Mucosa of rectum (tissue), 2 donors: ENCODE results near the gene CRAT.

ENCODE experiments used
- H3K27ac ChIP-seq, 2 donors: one replicate each; pipeline ENCODE4 v1.7.0; 2013; ENCODE audit warnings: inconsistent platforms in 2 of 2, low read depth in 2 of 2, low read length in 2 of 2
- H3K27me3 ChIP-seq, 2 donors: one replicate each; pipeline ENCODE4 v1.7.0; 2013; ENCODE audit warnings: low read length in 2 of 2; ENCODE audit not compliant: control insufficient read depth in 2 of 2, insufficient read depth in 2 of 2
- H3K36me3 ChIP-seq, 2 donors: one replicate each; pipeline ENCODE4 v1.7.0; 2013; ENCODE audit warnings: low read length in 2 of 2; ENCODE audit not compliant: control insufficient read depth in 2 of 2, insufficient read depth in 2 of 2
- H3K4me1 ChIP-seq, 2 donors: one replicate each; pipeline ENCODE4 v1.7.0; 2013; ENCODE audit warnings: low read length in 2 of 2, mild to moderate bottlenecking in 1 of 2; ENCODE audit not compliant: control insufficient read depth in 2 of 2, insufficient read depth in 2 of 2
- H3K4me3 ChIP-seq, 2 donors: one replicate each; pipeline ENCODE4 v1.7.0; 2013; ENCODE audit warnings: low read length in 2 of 2
- H3K9ac ChIP-seq, 2 donors: one replicate each; pipeline ENCODE4 v1.7.0; 2013; ENCODE audit warnings: low read length in 2 of 2, low read depth in 1 of 2, mild to moderate bottlenecking in 1 of 2
- H3K9me3 ChIP-seq, 2 donors: one replicate each; pipeline ENCODE4 v1.7.0; 2013; ENCODE audit warnings: low read length in 2 of 2; ENCODE audit not compliant: control insufficient read depth in 2 of 2
- donor health status: healthy.
- donor health status: Normal muscosa, but diverticular disease.

The CRAT gene

DNA sequence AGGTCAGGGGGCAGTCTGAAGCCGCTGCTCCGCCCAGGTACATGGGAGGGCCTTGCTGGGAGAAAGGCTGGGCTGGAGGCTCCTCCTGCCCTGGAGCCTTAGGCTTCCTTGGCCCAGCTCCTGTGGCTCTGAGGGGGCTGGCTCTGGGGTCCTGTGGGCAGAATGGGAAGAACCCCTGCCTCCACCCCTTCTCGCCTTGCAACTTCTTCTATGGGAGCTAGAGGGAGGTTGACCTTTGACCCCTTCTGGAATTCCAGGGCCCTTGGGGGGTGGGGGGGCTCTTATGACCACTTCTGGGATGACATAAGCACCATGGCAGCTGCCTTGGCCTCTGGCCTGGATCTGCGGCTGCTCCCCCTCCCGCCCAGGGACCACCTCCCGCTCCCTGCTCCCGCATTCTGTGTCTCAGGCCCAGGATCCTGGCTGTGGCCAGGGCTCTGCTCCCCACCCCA lies 35.3 kb upstream of the CRAT start:
- Histone ChIP-seq H3K36me3 (peaks cover 6 to 12% of the 10 kb centered on the region in 2 donors), H3K27ac (peak overlapping the region; percentile 60 to 74), H3K9ac (no peak overlapping the region), H3K4me1 (peaks cover 31 to 41% of the 10 kb centered on the region in 2 donors), H3K4me3 (no peak overlapping the region), H3K27me3 (no peaks in the 10 kb centered on the region), H3K9me3 (no peaks in the 10 kb centered on the region)

DNA sequence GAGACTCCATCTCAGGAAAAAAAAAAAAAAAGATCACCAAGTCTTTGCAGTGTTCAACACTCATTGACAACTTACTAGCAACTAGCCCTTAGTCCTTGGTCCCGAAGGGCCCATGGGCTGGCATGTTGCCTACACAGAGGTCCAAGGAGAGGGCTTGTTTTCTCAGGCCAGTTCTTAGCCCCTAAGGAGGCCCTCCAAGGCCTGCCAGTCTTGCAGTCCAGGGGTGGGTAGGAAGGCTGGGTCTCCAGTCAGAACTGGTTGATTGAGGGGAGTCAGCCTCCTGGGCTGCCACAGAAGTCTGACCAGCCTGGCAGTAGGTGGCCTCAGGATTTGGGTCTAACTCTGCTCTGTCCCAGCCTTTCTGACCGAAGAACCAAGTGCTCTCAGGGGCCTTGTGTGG lies 34.7 kb upstream of the CRAT start:
- Histone ChIP-seq H3K4me1 (peaks cover 35 to 46% of the 10 kb centered on the region in 2 donors), H3K9me3 (no peaks in the 10 kb centered on the region), H3K4me3 (no peak overlapping the region), H3K36me3 (peaks cover 6 to 12% of the 10 kb centered on the region in 2 donors), H3K9ac (no peak overlapping the region), H3K27ac (peak overlapping the region; percentile 60 to 74), H3K27me3 (no peaks in the 10 kb centered on the region)

DNA sequence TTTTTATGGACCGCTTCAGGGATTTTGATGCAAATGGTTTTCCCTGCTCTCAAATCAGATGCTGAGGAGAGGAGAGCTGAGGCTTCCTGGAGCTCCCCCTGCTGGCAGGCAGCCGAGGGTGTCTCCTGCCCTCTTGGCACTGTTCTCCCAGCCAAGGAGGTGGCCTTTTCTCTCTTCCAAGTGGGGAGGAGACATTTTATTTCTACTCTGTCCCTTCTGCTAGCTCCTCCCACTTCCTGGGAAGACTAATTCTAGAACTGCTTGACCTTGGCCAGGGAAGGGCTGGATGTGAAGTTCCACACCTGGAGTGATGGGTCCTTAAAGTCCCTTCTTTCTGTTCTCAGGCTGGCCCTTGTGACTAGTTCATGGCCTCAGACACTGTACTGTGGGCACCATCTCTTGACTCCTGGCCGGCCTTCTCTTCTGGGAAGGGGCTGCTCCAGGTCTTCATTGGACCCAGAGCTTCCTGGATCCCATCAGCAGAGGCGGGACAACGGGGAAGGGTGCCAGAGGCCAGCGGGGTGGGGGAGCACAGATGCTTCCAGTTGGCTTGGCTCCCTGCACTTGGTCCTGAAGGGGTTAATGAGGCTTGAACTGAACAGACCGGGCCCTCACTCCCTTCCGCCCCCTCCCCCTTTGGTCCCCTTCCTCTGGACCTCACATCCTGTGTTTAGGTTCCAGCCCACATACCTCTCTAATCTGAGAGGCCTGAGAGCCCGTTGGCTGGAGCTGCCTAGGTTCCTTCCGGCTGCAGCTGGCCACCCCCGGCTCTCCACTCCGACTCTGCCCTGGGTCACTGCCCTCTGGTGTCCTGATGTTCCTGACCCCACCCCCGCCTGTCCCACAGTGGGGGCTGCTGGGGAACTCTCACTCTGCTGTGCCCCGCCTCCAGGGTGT lies 32.7 kb upstream of the CRAT start:
- Histone ChIP-seq H3K36me3 (peaks cover 0 to 12% of the 10 kb centered on the region in 2 donors), H3K4me1 (peaks cover 46 to 59% of the 10 kb centered on the region in 2 donors), H3K9me3 (no peaks in the 10 kb centered on the region), H3K27ac (peak overlapping the region; percentile 77 to 99), H3K9ac (peak overlapping the region; percentile 13 to 32), H3K4me3 (peak overlapping the region; percentile 5 to 31), H3K27me3 (no peaks in the 10 kb centered on the region)

DNA sequence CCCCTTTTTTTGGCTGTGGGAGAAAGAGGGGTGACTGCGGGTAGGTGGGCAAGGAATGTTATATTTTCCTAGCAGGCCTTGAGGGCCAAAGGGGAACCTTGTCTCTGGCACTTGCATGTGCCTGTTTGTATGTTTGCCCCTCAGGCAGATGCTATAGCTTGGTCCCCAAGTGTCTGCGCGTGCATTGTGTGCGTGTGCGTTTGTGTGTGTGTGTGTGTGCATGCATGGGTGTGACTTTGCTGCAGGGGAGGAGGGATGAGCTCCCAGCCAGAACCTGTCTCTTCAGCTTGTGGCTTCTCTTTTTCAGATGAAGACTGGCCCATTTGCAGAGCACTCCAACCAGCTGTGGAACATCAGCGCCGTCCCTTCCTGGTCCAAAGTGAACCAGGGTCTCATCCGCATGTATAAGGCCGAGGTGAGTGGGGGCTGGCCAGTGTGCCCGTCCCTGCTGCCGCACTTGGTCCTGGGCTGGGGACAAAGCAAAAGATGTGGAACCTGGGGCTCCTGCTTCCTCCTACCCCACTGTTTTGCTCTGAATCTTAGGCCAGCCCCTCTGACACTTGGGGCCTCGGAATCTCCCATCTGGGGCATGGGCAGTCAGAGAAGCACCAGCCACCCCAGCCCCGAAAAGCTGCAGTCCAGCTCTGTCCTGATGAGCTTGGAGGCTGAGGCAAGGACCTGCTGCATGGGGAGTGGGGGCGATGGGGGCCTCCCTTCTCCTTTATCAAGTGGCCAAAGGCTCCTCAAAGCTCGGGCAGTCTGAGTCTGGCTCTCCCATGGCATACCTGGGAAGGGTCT lies 31.7 kb upstream of the CRAT start:
- Histone ChIP-seq H3K4me3 (peak overlapping the region in 1 of 2 donors; percentile 20), H3K4me1 (peaks cover 46 to 62% of the 10 kb centered on the region in 2 donors), H3K36me3 (peaks cover 3 to 16% of the 10 kb centered on the region in 2 donors), H3K27me3 (no peaks in the 10 kb centered on the region), H3K27ac (peak overlapping the region; percentile 99), H3K9me3 (no peaks in the 10 kb centered on the region), H3K9ac (peak overlapping the region in 1 of 2 donors; percentile 32)

DNA sequence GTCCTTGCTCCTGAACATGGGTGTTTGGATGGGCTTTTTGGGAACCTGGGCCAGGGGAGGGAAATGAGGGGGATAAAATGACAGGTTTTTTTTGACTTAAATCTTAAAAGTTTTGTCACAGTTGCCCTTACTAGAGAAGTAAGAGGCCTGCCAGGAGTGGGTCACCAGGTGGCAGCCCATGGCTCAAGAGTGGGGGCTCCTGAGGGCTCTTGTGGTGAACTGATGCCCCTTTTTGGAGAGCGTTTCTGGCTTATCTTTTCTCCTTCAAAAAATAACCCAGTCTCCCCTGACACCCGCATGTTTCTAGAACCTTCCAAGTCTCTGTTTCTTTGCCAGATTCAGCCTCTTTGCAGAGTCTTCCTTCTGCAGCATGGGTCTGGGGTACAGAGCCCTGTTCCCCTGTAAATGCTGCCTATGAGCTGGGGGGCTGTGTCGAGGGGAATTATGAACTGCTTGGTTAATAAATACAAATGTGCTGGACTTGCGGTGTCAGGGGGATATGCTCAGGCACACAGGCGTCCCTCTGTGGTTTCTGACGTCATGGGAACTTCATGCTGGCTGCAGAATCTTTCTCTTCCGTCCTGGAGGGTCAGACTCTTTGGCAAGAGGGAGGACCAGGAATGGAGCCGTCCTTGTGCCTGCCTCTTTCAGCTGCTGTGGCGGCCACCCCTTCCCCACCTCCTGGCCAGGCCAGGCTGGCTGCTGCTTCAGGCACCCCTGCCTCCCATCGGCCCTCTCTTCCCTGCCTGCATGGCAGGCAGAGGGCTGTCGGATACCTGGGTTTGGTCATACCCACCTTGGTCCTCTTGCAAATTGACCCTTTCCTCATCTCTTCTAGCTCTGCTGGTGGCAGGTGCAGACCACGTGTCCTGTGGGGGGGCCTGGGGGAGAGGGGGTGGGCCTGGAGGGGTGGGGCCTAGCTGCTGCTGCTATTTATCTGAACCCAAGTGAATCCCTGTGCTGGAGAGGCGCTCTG lies 30.8 kb upstream of the CRAT start:
- H3K4me3 ChIP-seq: peak overlapping the region in 1 of 2 donors; percentile 49
- peak overlapping the region; percentile 74 to 86 for H3K9ac ChIP-seq
- H3K36me3 ChIP-seq: peaks cover 13 to 25% of the 10 kb centered on the region in 2 donors
- peaks cover 46 to 62% of the 10 kb centered on the region in 2 donors for H3K4me1 ChIP-seq
- no peaks in the 10 kb centered on the region for H3K27me3 ChIP-seq
- peak overlapping the region; percentile 99 for H3K27ac ChIP-seq
- no peaks in the 10 kb centered on the region for H3K9me3 ChIP-seq

DNA sequence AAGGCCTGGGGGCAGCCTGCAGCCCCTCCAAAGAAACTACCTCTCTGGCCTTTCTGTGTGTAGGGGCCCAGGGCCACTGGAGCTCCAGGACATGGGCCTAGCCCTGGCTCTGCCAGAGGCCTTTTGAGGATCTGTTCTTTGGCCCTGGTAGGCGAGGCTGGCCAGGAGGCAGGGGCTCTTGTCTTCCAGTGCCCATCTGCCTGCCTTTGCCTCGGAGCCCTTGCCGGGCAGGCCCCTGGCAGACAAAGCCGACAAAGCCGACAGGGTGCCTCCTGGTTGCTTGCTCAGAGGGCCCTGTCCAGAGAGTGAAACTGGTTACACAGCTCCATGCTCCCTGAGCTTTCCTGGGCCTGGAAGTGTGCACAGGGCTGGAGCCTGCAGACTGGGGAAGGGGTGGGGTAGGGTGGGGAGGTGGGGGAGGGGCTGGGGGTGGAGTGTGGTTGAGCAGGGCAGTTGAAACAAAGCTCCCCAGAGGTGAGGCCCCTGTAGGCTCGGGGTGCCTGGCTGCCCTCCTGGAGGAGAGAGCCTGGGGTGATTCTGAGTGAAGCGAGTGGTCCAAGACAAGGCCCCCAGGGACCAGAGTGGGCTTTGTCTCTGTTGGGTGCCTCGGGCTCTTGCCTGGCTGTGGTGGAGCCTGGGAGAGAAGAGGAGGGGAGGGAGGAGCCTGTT lies 29.9 kb upstream of the CRAT start:
- no peaks in the 10 kb centered on the region for H3K9me3 ChIP-seq
- peak overlapping the region; percentile 99 for H3K27ac ChIP-seq
- H3K4me1 ChIP-seq: peaks cover 43 to 54% of the 10 kb centered on the region in 2 donors
- H3K36me3 ChIP-seq: peaks cover 15 to 29% of the 10 kb centered on the region in 2 donors
- peak overlapping the region; percentile 62 to 66 for H3K4me3 ChIP-seq
- peak overlapping the region; percentile 86 to 98 for H3K9ac ChIP-seq
- H3K27me3 ChIP-seq: no peaks in the 10 kb centered on the region

DNA sequence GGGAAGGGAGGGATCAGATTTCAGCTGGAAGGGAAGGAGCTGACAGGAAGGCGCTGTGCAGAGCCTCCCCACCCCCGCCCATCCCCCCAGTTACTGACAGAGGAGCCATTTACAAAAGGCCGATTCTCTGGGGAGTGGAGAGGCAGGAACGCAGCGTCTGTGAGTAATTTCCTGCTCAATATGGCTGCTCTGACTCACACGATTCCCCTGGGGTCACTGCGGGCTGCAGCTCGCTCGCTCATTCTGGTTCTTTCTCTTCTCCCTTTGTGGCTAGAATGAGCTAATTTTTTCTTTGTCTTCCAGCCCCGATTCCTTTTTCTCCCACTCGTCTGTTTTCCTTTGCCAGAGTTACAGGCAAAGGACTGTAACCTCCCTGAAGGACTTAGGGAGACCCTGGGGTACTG lies 29.4 kb upstream of the CRAT start:
- H3K27ac ChIP-seq: peak overlapping the region; percentile 99
- H3K4me3 ChIP-seq: peak overlapping the region; percentile 62 to 66
- peaks cover 17 to 33% of the 10 kb centered on the region in 2 donors for H3K36me3 ChIP-seq
- H3K4me1 ChIP-seq: peaks cover 40 to 50% of the 10 kb centered on the region in 2 donors
- H3K9me3 ChIP-seq: no peaks in the 10 kb centered on the region
- H3K27me3 ChIP-seq: no peaks in the 10 kb centered on the region
- peak overlapping the region; percentile 86 to 98 for H3K9ac ChIP-seq

DNA sequence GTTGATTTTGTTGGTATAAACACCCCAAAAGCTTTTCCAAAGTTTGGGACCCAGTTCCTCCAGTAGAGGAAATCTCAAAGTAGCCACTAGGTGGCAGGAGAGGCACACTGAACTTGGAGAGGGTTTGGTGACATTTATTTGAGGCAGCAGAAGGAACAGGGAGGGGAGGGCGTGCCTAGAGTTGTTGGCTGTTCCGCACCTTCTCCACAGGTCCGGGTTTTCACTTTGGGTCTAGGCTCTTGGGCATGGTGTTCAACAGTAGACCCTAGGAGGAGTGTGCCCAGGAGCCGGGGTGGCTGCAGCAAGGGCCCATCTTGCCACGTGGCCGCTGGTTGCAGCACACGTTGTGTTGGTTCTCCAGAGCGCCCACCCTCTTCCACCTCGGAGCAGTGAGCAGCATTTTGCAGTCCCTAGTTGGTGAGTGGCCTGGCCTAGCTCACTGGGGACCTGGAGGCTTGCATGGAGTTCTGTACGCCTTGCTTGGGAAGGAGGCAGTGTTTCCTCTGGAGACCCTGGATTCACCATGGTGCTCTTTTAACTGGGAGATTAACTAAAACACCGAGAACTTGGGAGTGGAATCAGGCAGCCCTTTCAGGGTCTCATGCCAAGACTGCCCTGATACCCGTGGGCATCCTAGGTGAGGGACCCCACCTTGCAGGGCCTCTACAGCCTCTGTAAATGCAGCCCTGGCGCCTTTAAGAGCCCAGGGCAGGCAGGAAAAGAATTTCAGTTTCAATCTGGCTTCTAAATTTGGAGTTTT lies 28.8 kb upstream of the CRAT start:
- Histone ChIP-seq H3K36me3 (peaks cover 17 to 38% of the 10 kb centered on the region in 2 donors), H3K4me1 (peaks cover 40 to 50% of the 10 kb centered on the region in 2 donors), H3K27me3 (no peaks in the 10 kb centered on the region), H3K9ac (peak overlapping the region; percentile 86 to 98), H3K27ac (peak overlapping the region; percentile 99), H3K9me3 (no peaks in the 10 kb centered on the region), H3K4me3 (peak overlapping the region; percentile 62 to 66)
